ENCODE data around the gene IL1RAP. TPM values are rescaled to one million over a fixed set of nuclear protein-coding genes. Genes with fewer than 3 reads are reported as not detected.

IL1RAP gene
- total RNA-seq, 4 donors from 2014 or later = 3.4 to 6.9 (median 4.9) TPM

- TF ChIP-seq CTCF (IDR thresholded peaks at IDR 0.05) (no peak), POLR2A (IDR thresholded peaks at IDR 0.05) (no peak)
- Histone ChIP-seq H3K27me3 (no peaks in the 10 kb centered on the region), H3K27ac (no peak overlapping the region), H3K36me3 (no peaks in the 10 kb centered on the region), H3K4me3 (no peak overlapping the region), H3K4me1 (no peaks in the 10 kb centered on the region), H3K9me3 (no peaks in the 10 kb centered on the region)
- no peak for DNase-seq
These were observed 23.3 kb downstream of the IL1RAP start for GRCh38 chr3:190537146-190537545.

DNA sequence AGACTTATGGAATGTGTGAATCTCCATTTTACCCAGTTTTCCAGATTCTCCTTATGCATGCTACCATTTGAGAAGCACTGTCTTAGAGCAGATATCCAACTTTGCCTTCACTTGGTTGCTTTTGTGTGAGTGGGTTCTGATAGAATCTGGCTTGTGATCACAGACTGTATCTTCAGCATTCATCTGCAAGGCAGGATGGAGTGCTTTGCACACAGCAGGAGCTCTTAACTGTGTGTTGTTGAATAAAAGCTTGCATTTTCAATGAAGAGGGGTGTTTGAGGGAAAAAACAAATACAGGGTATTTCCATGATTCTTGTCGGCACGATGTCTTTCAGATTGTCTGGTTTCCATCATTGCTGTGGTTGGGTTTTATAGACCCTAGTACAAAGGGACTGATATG, 24.4 kb downstream of the IL1RAP start:
- no peaks in the 10 kb centered on the region for H3K27me3 ChIP-seq
- no peaks in the 10 kb centered on the region for H3K9me3 ChIP-seq
- H3K36me3 ChIP-seq = no peaks in the 10 kb centered on the region
- no peak overlapping the region for H3K4me3 ChIP-seq
- no peaks in the 10 kb centered on the region for H3K4me1 ChIP-seq
- no peak overlapping the region for H3K27ac ChIP-seq
- no peak for TF ChIP-seq CTCF (IDR thresholded peaks at IDR 0.05)
- TF ChIP-seq POLR2A (IDR thresholded peaks at IDR 0.05) = no peak
- no peak for DNase-seq

- H3K27me3 ChIP-seq = no peaks in the 10 kb centered on the region
- no peaks in the 10 kb centered on the region for H3K4me1 ChIP-seq
- TF ChIP-seq POLR2A (IDR thresholded peaks at IDR 0.05) (no peak), CTCF (IDR thresholded peaks at IDR 0.05) (no peak)
- DNase-seq = no peak
- no peaks in the 10 kb centered on the region for H3K9me3 ChIP-seq
- no peak overlapping the region for H3K4me3 ChIP-seq
- H3K27ac ChIP-seq = no peak overlapping the region
- H3K36me3 ChIP-seq = no peaks in the 10 kb centered on the region
These were observed 25.6 kb downstream of the IL1RAP start for GRCh38 chr3:190539526-190539925.

- Histone ChIP-seq H3K36me3 (no peaks in the 10 kb centered on the region), H3K9me3 (no peaks in the 10 kb centered on the region), H3K27ac (no peak overlapping the region), H3K27me3 (no peaks in the 10 kb centered on the region), H3K4me1 (no peaks in the 10 kb centered on the region), H3K4me3 (no peak overlapping the region)
- TF ChIP-seq CTCF (IDR thresholded peaks at IDR 0.05) = no peak
- no peak for TF ChIP-seq POLR2A (IDR thresholded peaks at IDR 0.05)
- DNase-seq = no peak
These were observed 27.1 kb downstream of the IL1RAP start for GRCh38 chr3:190541008-190541407.

GRCh38 chr3:190541560-190541959, 27.7 kb downstream of the IL1RAP start:
- Histone ChIP-seq H3K27ac (no peak overlapping the region), H3K4me3 (no peak overlapping the region), H3K9me3 (no peaks in the 10 kb centered on the region), H3K36me3 (no peaks in the 10 kb centered on the region), H3K4me1 (no peaks in the 10 kb centered on the region), H3K27me3 (no peaks in the 10 kb centered on the region)
- DNase-seq = no peak
- no peak for TF ChIP-seq CTCF (IDR thresholded peaks at IDR 0.05)
- no peak for TF ChIP-seq POLR2A (IDR thresholded peaks at IDR 0.05)

GRCh38 chr3:190542846-190543245, 29.0 kb downstream of the IL1RAP start:
- Histone ChIP-seq H3K36me3 (no peaks in the 10 kb centered on the region), H3K27me3 (no peaks in the 10 kb centered on the region), H3K4me3 (no peak overlapping the region), H3K27ac (no peak overlapping the region), H3K4me1 (no peaks in the 10 kb centered on the region), H3K9me3 (no peaks in the 10 kb centered on the region)
- no peak for DNase-seq
- no peak for TF ChIP-seq CTCF (IDR thresholded peaks at IDR 0.05)
- TF ChIP-seq POLR2A (IDR thresholded peaks at IDR 0.05) = no peak
